Pons (tissue), 1 donor: ENCODE results near the gene KCNIP1.
A peak's percentile ranks its signal among the peaks of the same experiment; 100 is the strongest.

ENCODE experiments used
- DNase-seq: peaks from one replicate; pipeline ENCODE4 v3.0.0-alpha.2; 2016; ENCODE audit warnings: low spot score

The KCNIP1 gene

DNA sequence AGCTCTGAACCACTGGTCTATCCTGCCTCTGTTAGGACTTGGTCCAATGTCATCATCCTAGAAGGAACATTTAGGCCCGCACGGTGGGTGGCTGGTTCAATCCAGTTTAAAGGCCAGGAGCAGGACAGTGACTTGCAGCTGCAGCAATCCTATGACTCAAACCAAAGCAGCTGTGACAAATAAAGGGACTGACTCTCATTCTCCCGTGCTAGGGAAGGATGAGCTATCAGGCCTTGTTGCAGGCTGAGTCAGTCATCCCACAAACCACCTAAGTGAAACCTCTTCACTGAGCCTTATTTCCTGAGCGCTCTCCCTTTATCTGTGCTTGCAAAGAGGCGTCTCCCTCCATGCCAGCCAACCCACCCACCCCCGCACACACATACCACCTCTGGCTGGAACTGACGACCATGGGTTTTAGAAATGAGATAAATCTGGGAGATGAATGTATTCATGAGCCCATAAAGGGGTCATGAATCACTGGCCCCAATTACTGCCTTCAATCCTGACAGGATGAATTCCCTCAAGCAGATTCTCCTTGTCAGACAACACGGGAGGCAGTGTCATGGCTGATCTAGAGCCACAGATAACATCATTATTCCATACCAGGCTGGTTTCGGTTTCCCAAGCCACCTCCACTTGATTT lies 93.4 kb downstream of the KCNIP1 start:
- DNase-seq, result no peak

DNA sequence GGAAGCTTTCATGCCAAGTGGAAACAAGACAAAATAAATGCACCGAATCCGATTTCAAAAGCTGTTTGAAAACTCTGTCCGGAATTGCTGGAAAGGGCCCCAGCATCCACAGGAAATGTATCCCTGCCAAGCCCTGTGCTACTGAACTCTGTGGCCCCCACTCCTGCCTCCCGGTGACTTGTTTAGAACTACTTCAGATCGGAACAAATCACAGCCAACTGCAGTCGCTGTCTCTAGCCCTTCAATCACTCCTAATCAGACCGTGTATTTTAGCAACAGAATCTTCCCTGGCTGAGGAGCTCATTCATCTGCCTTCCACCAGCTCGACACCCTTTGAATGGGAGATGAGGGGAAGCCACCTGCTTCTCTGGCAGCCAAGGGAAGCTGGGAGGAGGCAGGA lies 94.1 kb downstream of the KCNIP1 start:
- DNase-seq, result peak; percentile 45

DNA sequence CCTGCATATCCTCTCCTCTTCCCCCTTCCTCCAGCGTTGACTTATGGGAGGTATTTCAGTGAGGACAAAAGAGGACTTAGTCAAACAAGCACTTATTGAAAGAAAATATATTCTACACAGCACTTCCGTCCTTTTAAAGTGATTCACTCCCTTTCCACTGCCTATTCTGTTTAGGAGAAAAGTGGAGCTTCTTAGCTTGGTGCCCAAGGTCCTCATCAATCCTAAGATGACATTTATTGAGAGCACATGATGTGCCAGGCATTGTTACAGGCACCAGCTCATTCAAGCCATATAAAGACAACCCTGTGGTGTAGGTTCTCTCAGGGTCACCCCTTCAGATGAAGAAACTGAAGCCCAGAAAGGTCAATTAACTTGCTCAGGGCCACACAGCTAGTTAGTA lies 95.9 kb downstream of the KCNIP1 start:
- no peak for DNase-seq

DNA sequence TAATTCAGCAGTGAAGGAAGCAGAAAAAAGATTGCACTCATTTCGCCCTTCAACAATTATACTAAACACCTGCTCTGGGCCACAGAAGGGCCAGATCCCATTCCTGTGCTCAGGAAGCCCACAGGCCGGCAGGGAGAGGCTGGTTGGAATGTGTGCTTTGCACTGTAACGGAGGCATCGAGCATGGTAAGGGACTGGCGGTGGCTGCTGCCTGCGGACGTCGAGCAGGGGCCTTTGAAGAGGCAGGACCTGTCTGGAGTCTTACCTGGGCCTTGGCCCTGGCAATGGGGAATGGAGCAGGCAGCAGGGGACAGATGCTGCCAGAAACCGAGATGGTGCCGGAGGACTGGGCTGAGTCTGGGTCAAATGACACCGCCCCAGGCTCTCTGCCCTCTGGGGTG lies 97.8 kb downstream of the KCNIP1 start:
- no peak for DNase-seq

DNA sequence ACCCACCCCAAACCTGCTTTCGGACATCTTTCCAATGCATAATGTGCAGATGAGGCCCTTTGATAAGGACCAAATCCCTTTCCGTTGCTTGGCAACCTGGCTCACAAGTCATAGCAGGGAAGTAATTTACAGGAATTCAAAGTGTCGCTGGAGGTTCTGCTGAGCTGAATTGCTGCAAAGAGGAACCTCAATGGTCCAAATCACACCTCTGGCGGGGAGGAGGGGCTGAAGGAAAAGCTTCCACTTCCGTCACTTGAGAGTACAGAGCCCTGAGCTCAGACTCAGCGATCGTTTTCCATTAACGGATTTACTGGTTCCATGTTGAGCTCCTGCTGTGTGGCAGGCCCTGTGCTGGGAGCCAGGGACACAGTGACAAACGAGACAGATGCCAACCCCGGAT lies 99.3 kb downstream of the KCNIP1 start:
- no peak for DNase-seq

DNA sequence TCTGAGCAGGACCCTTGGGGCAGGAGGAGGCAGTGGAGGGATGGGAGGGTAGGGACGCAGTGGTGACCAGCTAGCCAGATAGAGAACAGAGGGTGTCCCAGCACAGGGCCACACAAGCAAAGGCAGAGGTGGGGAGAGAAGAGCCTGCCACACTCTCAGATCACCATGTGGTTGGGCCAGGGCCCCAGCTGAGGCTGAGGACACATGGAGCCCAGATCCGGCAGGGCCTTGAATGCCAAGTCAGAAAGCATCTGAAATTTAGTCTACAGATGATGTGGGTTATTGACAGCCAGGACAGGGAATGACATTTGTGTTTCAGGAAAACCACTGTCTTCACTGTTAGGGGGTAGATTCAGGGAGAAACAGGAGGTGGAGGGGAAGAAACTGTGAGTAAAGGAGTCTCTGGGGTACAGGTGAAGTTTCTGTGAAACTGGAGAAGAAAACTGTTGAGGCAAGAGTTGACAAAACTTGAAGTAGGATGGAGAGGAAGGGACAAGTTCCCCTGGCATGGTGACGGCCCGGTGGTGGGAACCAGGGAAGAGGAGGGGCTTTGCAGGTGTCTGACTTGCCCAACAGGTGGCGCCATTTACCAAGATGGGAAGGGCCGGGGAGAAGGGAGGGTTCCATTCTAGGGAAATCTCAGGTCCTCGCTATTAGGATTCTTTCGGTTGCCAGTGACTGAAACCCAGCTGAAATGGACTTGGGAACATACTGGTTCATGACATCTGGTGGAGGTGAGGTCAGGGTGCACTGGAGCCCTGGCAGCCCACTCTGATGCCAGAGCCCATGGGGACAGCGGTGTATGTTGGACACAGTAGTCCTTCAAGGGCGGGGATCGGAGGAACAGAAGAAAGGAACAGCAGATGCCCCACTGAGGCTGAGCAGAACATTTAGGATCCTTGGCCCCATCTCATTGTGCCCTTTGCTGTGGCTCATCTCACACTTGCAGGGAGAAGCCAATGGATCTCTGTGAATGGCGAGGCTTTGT lies 100.1 kb downstream of the KCNIP1 start:
- peak; percentile 42 for DNase-seq

DNA sequence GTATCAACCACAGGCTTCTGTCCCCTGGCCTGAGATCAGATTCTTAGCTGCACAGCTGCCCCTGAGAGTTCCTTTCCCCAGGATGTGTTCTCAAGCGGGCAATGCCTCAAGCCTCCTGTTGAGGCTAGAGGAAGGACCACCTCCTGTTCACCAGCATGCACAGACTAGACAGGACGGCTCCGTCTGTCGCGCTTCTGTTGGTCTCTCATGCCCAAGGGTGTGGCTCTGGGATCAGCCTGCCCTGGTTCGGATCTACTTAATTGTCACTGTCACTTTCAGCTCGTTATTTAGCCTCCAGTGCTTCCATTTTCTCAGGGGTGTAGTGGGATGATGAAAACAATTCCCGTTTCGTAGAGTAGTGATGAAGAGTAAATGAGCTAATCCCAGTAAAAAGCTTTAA lies 103.1 kb downstream of the KCNIP1 start:
- no peak for DNase-seq

DNA sequence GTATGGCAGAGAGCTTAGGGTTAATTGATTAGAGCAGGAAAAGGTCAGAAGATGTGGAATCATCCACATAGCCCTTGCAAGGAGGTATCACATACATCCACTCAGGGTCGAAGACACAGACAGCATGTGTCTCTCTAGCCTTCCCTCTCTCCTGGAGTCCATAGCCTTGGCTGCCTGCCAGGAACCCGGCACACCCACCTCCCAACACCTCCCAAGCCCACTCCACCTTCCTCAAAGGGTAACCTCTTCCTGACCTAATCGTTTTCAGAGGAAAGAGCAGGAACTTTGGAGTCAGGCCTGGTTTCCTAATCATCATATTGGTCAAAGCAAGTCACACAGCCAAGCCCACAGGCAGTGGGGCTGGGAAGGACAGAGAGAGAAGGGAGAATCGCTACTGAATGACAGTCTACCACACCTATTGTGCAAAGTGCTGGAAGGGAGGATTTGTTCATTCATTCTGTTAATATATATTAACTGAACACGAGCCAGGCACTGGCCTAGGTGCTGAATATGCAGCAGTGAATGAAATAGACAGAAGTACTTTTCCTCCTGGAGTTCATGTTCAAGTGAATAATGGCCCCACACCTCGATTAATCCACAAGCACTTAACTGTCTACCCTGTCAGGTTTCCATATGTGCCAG lies 107.8 kb downstream of the KCNIP1 start:
- no peak for DNase-seq

DNA sequence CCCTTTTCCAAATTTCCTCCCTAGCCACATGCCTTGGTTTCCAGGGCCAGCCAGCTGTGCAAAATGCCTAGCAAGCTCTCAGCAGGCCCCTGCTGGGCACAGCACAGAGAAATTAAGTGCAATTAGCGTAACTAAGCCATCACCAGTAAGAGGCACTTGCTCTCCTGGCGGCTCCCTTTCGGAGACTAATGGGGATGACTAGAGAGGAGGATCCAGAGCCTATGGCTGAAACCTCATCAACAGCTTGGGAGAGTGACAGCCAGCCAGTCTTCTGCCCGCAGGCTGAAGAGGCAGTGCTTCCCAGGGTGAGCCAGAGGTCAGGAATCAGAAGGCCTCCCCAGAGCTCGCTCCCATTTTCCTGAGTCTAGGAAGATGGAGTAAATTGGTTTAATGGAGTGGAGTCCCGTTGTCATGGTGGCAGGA lies 108.4 kb downstream of the KCNIP1 start:
- DNase-seq, result no peak

DNA sequence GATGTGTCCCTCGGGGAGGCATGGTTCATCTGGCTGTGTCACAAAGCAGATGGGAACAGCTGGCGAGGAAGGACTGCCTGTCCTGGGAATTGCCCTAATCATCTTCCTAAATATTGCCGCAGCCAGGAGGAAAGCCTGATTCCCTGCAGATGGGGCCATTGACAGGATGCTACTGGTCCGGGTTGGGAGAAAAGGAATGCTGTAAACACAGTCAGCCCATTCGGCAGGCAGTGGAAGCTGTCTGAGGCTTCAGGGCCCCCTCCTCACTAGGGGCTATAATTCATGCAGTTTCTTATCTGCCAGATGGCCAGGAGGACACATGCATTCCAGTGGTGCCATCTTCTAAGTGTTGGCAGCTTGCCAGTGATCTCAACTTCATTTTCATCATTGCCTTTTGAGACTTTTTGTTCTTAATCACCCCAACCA lies 110.3 kb downstream of the KCNIP1 start:
- DNase-seq, result no peak

DNA sequence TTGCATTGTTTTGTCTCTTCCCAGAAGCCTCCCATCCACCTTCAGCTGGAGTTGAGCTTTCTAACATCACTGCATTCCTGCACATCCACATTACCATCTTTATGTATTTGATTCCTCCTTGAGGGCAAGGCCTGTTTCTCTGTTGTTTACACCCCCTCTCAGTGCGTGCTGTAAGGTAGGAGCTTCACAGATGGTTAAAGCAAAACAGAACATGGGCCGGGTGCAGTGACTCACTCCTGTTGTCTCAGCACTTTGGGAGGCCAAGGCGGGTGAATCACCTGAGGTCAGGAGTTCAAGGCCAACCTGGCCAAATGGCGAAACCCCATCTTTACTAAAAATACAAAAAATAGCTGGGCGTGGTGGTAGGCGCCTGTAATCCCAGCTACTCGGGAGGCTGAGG lies 110.9 kb downstream of the KCNIP1 start:
- no peak for DNase-seq

DNA sequence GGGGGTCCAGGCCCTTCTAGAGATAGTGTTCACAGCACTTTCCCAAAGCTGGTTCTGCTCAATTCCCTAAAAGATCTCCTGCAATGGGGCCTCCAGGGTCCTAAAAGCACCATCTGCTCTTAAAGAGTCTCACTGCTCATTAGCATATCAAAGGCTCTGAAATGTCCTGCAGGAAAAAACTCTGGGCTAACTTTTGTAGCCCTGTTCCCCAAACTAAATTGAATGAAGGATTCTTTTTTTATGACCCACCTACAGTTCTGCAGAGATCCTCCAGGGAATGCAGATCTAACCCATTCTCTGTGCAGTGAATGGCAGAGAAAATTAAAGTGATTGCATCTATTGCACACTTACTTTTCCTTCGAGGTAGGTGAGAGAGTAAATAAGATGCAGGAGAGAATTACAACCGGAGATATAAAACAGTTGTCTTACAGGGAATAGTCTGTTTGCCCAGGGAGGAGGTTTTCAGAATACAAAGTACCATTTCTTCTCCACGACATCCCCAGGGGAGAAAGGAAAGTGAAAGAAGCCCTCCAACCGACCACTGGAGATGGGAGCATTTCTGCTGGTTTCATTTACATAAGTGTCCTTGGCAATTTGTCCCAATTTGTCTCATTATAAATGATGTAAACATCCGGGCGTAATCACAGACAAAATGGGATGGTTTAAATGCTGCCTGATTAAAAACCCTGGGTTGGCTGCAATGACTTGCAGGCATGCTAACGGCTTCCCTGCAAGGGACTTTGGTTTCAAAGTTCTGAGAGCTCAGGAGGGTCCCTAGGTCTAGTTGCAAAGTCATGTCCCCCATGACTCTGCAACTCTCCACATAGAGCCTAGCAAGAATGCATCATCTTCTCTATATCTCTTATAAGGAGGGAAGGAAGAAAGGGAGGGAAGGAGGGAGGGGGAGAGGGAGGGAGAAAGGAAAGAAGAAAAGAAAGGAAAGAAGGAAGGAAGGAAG lies 114.0 kb downstream of the KCNIP1 start:
- DNase-seq, result no peak

DNA sequence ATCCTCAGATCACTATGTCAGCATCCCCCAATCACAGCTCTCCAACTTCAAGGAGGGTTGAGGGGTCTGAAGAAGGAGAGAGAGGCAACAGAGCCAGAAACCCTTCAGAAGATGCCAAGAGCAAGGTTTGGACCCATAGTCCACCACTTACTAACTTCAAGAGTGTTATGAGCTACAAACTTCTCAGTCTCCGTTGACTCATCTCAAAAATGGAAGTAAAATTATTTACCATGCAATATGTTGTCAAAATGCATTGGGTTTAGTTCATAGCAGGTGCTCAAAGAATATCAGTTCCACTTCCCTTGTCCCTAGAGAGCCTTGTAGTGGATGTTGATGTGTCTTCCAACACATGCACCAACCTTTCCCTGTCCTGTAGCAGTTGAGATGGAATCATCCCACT lies 116.0 kb downstream of the KCNIP1 start:
- no peak for DNase-seq

DNA sequence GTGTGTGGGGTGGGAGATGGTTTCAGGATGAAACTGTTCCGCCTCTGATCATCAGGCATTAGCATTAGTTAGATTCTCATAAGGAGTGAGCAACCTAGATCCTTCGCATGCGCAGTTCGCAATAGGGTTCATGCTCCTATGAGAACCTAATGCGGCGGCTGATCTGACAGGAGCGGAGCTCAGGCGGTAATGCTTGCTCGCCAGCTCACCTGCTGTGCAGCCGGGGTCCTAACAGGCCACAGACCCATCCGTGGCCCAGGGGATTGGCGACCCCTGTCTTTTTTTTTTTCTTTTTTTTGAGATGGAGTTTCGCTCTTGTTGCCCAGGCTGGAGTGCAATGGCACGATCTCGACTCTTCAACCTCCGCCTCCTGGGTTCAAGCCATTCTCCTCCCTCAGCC lies 119.1 kb downstream of the KCNIP1 start:
- no peak for DNase-seq

DNA sequence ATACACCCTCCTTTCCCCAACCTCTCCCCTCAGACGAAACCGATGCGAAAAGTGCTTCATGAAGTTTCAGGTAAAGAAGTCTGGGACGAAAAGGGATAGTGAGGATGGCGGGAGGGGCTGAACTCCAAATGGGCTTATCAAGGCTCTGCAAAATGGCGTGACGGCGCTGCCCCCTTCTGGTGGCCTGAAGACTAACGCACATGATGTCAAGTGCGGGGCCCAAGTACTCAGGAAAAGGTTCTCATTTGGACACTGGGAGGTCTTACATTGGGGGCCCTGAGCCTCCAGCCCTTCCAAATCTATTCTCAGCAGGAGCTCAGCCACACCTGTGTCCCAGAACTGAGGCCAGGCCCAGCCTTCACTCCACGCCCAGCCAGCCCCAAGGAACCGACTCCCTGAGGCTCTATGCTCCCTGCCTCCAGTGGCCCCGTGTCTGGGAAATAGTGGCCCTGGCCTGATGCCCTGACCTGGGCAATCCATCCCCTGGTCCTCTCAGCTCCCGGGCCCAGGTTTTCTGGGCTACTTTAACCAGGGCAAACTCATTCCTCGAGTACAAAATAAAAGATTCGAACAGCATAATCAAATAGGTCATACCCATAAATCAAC lies 119.9 kb downstream of the KCNIP1 start:
- DNase-seq, result no peak

DNA sequence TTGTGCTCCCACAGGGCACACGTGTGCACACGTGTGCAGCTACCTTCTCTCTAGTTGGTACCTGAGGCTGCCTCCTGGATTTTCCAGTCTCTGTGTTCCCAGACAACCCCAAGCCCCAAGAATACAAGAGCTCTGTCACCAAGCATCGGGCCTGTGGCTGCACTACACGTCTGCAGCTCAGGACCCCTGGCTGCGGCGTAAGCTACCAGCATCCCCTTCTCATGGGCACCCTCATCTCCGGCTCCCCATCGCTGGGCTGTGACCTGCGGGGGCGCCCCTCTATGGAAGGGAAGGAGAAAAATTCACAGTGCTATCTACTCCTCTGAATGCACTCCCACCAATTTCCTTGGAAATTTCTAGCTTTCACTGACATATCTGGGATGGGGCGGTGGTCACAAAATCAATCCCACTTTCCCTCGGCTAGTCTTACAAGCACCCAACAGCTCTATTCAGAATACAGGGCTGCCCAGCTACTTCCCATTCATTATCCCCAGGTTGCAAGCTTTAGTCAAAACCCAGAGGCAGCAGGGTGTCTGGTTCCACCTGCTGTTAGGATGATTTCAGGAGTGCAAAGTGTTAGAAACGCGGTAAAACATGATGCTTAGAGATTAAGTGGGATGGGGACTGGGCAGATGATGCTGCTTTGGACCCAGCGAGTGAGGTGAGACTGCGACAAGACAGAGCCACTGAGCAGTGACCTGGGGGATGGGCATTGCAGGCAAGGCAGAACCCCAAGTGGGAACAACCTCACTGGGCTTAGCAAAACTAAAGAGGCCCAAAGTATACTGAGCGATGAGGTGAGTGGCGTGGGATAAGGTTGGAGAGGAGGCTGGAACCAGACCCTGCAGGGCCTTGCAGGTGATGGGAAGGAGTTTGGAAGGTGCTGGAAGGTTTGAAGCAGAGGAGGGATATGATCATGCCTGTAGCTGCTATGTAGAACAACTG lies 121.7 kb downstream of the KCNIP1 start:
- no peak for DNase-seq

DNA sequence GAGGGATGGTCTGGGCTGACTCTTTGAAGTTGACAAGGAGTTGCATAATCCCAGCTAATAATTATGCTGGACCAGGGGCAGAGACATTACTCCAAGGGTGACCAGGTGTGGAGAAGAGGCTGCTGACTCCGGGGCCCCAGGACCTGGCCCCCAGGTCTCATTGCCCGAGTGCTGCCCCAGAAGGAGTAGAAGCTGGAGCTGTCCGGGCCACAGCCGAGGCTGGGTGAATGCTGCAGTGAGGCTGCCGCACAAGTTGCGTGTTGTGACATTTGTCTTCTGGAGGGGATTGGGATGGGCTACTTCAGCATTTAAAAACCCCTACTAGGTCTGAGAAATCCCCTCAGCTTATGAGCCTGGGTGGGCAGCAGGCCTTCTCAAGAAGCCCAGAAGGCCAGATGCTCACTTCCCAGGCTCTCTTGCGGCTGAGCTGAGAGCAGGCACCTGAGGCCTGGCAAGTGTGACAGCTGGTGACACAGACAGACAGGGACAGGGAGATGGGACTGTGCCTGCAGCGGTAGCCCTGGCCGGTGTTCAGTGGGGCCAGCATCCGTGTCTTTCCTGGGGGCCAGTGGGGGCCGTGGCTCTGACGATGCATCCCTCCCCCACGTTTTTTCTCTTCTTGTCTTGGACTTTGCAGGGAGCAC lies 122.8 kb downstream of the KCNIP1 start:
- no peak for DNase-seq

DNA sequence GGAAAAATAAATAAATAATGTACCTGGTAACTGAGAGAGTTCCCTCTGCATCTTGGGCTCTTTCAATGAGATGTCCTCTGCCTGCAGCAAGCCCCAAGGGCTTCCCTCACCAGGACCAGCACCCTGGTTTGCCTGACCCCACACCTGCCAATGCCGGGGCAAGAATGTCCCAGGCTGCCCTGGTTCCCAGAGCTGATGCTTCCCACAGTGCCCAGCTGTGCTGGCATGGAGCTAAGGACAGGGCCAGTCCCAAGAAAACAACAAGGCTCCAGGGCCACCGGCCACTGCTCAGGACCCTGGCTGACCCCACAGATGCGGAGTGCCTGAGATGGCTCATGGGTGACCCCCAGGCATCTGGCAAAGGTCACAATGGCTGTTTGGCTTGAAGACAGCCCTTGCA lies 123.5 kb downstream of the KCNIP1 start:
- no peak for DNase-seq

DNA sequence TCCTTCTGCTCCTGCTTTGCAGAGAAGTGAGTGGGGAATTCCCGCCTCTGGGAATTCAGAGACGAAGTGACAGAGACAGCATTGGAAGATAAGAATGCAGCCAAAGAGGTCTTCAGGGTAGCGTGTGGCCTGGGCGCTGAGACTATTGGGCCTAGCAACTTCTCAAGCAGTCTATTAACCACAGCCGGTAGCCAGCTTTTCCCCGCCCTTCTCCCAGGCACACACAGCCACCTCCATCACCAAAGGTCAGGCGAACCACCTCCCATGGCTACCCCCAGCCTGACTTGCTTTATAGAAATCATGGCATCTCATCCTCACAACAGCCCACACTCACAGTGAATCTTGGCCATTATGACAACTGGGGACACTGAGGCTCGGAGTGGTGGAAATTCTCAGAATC lies 124.2 kb downstream of the KCNIP1 start:
- no peak for DNase-seq
